Measurements from ENCODE around the gene ANKZF1.

The ANKZF1 gene

DNA sequence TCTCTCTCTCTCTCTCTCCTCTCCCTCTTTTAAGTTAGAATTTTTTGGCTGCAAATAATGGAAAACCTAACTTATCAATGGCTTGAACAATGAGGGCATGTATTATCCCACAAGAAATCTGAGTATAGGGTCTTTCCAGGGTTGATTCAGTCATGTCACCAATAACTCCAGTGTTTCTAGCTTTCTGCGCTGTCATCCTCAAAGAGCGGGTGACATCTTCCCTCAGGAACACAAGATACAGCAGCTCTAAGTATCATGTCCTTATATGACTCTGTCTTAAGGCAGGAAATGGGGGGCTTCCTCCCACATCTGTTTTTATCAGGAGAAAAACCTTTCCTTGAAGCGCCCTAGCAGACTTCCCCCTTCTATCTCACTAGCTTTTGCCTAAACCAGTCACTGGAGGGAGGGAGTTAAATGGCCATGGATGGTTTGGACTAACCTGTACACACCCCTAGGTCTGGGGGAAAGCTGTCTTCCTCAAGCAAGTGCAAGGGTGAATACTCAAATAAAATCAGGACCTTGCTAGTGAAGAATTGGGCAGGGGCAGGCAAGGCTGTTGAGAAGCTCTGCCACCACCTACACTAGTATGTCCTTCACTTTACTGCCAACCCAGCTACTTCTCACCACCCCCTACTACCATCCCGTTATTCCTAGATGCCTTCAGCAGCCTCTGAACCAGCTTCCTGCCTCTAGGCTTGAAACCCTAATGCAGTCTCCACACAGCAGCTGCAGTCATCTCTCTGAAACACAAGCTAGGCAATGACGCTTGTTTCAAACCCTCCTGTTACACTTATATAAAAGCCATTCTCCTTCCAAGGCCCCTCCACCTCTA, 31.6 kb downstream of the ANKZF1 start:
- no peak for DNase-seq

DNA sequence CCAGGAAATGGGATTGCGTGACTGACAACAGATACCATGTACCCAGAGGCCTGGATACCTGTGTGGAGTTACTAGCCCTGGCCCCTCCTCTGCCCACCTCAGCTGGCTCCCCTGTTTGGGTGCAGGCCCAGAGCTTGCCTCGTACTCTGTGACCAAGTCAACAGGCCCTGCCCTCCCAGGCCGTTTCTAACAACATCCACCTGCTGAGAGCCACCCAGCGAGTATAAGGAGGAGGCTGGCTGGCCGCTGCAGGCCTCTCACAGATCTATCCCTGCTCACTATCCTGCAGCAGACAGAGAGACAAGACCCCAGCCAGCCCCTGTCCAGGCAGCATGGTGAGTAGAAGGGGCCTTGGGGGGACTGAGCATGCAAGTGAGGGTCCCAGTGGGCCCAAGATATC, 36.6 kb downstream of the ANKZF1 start:
- no peak for DNase-seq

GRCh38 chr2:219266886-219267285, 37.3 kb downstream of the ANKZF1 start:
- no peak for DNase-seq

GRCh38 chr2:219268294-219268693, 38.7 kb downstream of the ANKZF1 start:
- DNase-seq: no peak

DNA sequence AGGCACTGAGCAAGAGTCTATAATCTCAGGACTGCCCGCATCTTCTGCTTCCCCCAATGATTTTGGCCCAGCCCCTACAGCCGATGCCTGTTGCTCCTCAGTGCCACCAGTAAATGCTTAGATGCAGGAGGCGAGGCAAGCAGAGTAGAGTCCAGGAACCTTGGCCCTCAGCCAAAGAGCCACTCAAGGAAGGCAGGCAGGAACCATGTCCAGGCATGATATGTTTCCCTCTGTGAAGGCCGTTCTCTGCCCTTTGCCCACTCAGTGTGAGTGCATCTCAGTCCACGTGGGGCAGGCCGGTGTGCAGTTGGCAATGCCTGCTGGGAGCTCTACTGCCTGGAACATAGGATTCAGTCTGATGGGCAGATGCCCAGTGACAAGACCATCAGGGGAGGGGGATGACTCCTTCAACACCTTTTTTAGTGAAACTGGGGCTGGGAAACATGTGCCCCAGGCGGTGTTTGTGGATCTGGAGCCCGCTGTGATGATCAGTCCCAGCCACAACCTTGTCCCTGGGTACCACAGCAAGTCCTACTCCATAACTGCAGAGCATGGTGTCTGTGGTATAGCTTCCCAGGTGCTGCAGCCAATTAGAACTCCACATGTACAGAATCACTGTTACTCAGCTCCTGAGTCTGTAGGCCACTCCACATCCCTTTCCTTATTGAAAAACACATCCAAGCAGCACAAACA, 39.9 kb downstream of the ANKZF1 start:
- DNase-seq: no peak

DNA sequence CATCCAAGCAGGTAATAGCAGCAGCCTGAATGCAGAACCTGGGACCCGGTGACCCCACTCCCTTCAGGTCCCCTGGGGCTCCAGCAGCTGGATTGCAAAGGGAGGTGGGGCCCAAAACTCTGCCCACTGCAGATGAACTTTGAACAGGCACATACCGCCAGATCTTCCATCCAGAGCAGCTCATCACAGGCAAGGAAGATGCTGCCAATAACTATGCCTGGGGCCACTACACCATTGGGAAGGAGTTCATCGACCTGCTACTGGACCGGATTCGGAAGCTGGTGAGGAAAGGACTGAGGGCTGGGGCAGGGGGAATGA, 40.4 kb downstream of the ANKZF1 start:
- no peak for DNase-seq

- DNase-seq: no peak
Observed at GRCh38 chr2:219271021-219271420, 41.4 kb downstream of the ANKZF1 start.

DNA sequence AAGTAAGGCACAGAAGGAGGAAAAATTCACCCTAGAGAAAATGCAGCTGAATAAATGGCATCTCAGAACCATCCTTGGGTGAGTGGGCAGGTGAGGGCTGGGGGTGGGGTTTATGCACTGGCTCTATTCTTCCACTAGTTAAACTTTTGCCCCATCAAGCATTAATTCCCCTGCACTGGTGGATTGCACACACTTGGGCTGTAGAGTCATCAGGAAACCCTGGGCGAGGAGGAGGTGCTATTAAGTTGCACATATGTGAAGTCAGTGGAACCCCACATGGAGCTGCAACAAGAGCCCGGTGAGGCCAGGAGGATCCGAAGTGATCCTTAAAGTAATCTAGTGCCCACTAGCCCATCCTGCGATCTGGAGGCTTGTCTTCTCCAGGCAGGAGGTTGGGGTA, 42.8 kb downstream of the ANKZF1 start:
- no peak for DNase-seq

DNA sequence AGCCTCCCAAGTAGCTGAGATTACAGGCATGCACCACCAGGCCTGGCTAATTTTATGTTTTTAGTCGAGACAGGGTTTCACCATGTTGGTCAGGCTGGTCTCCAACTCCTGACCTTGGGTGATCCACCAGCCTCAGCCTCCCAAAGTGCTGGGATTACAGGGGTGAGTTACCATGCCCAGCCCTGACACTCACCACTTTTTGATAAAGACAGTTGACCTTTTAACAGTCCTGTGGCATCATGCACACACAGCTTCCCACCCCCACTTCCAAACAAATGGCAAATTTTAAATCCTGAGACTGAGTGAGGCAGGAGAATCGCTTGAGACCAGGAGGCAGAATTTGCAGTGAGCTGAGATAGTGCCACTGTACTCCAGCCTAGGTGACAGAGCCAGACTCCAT, 43.4 kb downstream of the ANKZF1 start:
- no peak for DNase-seq

DNA sequence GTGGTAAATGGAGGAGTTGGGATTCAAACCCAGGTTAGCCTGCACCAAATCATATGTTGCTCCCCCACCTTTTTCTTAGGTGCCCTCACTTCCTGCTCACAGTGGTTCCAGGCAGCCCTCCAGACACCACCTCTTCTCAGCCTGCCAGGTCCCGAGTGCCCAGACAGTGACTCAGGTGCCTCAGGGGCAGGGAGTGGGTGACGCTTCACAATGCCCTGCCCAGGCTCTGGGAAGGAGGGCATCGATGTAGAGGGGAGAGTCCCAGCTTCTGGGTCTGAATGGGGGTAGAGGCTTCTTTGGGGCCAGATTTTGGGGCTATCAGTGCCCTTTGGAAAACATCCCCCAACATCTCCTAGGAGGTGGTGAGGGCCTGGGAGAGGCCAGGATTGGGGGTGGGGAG, 44.3 kb downstream of the ANKZF1 start:
- no peak for DNase-seq

DNA sequence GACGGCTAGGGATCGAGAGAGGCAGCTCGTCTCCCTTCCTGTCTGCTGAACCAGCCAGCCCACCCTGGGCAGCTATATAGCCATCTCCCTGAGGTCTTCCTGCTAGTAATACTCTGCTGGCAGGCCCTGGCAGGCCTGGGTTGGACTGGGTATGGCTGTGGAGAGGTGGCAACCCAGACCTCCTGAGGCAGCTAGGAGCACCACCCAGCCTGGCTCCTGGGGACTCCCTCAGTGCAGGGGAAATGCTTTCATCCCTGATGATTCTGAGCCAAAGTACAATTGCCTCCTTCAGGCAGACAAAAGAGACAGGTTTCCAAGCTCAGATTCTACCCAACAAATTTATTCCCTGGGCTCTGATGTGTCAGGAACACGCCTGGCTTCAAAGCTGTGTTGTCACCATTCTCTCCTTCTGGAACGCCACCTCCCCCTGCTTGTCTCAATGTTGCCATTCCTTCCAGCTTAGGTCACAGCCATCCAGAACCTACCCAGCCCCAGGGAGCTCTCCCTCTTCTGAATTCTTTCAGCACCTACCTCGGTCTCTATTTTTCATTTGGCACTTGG, 44.8 kb downstream of the ANKZF1 start:
- DNase-seq: no peak

DNA sequence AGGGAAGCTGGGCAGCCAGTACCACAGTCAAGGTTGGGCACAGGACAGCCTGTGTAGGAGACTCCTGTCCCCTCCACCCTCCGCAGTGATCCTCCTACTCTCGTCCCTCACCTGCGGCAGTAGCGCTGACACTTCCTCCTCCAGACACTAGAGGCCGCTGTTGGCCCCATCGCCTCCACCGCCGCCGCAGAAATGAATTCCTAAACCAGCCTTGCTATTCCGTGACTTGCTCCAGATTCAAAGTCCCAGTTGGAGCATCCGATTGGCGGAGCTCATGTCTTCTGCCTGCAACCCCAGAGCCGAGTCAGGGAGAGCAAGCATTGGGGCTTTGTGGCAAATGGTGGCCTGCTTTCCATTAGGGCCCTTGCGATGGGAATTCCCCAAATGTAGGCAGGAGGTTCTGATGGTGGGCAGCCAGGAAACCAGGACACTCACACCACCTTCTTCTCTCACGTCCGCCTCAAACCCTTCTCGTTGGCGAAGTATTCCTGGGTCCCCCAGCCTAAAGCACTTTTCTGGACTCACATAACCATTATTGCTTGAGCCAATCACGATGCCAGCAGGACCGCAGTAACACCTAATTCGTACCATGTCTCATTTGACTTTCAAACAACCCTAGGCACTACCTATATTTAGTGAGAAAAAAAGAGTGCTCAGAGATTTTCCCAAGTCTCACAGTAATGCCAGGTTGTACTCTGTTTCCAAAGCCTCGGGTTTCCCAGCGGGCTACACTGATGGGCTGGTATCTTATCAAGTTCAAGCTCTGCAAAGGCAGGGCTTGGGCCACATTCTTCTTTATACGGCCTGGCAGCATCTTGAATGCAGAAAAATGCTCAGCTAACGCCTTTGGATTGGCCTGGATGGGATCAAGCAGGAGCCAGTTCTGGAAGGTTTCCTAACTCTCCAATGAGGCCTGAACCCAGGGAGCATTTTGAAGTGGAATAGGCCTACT, 48.4 kb downstream of the ANKZF1 start:
- peak; percentile 55 for DNase-seq

DNA sequence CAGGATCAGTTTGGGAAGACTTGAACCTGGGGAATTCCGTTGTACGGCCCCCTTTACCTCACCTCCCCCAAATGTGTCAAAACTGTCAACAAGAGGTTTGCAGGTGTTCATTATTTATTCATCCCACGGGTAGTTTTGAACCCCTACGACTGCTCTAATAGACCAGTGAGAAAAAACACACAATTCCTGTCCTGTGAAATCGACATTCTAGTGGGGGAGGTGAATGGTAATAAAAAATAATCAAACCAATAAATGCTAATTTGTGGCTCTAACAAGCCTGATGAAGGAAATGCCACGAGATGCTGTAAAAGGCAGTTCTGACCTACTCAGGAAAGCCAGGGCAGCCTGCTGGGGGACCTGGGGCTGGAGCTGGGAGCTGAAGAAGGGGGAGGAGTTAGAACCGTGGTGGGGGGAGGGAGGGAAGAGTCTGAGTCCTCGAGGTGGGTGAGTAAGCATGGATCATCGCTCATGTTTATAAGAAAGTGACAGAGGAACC, 49.1 kb downstream of the ANKZF1 start:
- DNase-seq: no peak

DNA sequence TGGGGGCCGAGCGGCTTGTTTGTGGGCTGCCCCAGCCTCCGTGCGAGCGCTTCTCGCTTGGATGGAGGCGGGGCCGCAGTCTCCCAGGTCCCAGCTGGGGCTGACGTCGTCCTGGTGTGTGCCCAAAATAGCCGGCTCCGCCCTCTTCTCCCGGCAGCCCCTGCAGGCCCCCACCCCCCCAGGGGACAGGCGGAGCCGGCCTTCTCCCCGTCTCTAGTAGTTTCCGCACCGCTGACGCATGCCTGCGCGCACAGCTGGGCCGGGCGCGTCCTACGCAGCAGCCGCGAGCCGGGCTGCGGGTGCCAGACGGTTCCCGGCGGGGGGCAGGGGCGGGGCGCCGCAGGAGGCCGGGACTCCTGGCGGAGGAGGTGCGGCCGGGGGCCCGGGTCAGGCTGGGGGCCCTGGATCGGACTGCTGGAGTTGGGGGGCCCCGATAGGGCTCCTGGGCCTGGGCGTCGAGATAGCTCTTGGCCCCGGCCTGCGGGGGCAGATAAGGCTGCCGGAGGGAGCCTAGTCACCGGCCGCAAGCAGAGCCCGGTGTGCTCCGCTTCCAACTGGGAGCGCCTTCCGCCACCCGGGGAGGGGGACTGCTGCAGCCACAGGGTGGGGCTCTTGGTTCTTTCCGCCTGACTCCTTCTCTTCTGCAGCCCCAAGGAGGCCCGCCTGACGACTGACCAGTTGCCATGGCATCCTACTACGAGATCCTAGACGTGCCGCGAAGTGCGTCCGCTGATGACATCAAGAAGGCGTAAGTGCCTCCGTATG, 49.7 kb downstream of the ANKZF1 start, which contains the start of gene DNAJB2:
Gene DNAJB2 (plus strand): TSS at position 216 of the 765 bp plus-strand sequence. CDS start 468 bp downstream, at position 684.
- peak; percentile 95 for DNase-seq

DNA sequence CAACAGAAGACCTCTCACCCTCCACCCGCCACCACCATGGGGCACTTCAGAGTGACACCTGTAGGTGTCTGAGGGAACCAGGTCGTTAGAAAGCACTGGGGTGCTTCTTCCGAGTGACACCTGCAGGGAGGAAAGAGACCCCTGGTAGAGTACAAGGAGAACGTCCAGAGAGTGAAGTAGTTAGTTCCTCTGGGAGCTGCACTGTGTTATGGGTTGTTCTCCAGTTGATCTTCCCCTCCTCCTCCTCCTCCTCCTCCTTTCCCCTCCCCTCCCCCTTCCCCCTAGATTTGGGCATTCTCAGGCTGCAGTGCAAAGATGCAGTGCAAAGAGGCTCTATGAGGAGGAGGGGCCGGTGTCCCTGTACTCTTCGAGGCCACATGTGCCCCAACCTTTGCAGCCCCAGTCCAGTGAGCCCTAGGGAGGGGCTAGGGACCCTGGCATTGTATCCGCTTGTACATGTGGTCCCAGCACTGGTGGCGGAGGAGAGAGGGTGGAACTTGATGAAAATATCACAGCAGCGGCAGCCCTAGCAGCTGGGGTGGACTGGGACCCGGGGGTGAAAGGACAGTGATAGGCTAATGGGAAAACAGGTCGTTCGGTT, 50.4 kb downstream of the ANKZF1 start:
- no peak for DNase-seq

DNA sequence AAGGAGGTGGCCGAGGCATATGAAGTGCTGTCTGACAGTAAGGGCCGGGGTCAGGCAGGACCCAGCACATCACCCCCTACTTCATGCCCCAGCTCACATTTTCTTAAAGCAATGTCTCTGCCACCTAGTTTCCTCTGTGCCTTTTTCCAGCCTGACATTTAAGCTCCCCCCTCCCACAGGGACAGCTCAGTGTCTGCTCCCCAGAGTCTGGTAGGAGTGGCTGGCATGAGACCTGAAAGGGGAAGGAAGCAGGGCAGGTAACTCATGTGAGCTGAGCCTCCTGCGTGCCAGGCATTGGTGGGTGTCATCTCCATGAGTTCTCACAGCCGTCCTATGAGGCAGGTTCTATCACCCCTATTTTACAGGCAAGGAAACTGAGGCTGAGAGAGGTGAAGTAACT, 51.0 kb downstream of the ANKZF1 start:
- no peak for DNase-seq

DNA sequence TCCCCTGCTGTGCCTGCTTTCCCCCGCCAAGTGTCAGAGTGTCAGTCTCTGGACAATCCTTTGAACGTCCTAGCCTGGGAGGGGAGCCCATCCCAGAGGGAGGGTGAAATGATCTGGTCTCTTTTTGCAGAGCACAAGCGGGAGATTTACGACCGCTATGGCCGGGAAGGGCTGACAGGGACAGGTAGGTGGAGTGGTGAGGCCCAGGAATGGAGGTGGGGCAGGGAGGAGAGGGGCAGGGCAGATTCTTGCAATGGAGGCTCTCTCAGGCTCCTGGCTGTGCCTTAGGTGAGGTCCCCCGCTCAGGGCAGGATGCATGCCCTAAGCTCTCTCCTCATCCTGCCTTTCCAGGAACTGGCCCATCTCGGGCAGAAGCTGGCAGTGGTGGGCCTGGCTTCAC, 52.0 kb downstream of the ANKZF1 start:
- DNase-seq: no peak

DNA sequence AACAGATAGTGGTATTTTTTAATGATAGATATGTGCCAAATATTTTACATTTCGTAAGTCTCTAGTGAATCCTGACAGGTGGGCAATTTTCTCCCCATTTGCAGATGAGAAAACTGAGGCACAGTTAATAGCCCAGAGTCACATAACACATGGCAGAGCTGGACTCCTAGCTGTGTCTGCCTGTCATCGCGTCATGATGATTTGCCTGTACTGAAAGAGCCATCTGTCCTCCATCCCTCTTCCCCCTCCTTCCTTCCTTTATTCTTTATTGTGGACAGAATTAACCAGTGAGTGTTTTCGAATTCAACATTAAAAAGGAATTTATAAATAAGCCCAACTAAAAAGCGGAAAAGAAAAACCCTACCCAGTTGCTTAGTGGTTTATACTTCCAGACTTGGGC, 52.8 kb downstream of the ANKZF1 start:
- DNase-seq: no peak

- DNase-seq: no peak
Observed at GRCh38 chr2:219282943-219283581, 53.5 kb downstream of the ANKZF1 start.

DNA sequence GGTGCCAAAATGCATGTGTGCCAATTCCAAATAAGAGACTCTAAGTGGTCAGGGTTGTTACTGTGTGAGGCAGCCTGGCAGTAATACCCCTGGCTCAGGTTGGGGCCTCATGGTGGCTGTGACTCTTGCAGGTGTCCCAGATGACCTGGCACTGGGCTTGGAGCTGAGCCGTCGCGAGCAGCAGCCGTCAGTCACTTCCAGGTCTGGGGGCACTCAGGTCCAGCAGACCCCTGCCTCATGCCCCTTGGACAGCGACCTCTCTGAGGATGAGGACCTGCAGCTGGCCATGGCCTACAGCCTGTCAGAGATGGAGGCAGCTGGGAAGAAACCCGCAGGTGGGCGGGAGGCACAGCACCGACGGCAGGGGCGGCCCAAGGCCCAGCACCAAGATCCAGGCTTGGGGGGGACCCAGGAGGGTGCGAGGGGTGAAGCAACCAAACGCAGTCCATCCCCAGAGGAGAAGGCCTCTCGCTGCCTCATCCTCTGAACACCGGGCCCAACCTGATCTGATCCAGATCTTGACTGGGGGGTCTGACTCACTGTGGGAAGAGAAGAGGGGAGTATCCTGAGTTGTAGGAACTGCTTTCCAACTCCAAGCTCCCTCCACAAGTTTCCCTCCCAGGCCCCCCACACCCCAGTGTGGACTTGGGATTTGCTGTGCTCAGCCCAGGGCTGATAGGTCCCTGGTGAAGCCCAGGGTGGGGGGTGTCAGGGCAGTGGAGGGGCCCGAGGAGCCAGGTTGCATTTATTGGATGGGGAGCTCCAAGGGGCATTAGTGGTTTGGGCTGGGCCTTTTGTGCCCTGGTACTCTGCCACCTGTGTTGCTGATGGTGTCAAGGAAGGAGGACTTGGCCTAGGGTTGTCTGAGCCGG, 55.1 kb downstream of the ANKZF1 start:
- no peak for DNase-seq
